Panc1 (cell line): Measurements from ENCODE around the gene IGF2R. TPM values are rescaled to one million over a fixed set of nuclear protein-coding genes. Genes with fewer than 3 reads are reported as not detected.

Source experiments
- ATAC-seq: fragments of 200-7000 bp; cut with Tn5 transposase; 2 replicates; pipeline ENCODE4 v1.9.1; 2020; ENCODE audit warnings: mild to moderate bottlenecking, moderate library complexity
- BruUV-seq: library from RNA; stranded (reverse); fragments of 400-500 nt; replicated peaks from 2 replicates; lab custom pipeline; 2021; lab: Mats Ljungman, UMichigan
- CTCF ChIA-PET: fragments of 300-600 bp; sonication (Branson Sonifier 250); formaldehyde crosslinking; loops from one replicate; lab custom pipeline; 2022; ENCODE audit warnings: antibody characterized with exemption; lab: Charles Lee
- POLR2A ChIA-PET: fragments of 300-600 bp; sonication (Branson Sonifier 250); formaldehyde crosslinking; loops from one replicate; lab custom pipeline; 2022; ENCODE audit warnings: antibody characterized with exemption; lab: Charles Lee
- DNase-seq: peaks from one replicate; pipeline ENCODE4 v3.0.0-alpha.2; 2010; ENCODE audit warnings: low read depth, low spot score
- H3K27ac ChIP-seq: 2 replicates; pipeline ENCODE4 v1.5.1; 2011; ENCODE audit warnings: mild to moderate bottlenecking, low read length, inconsistent platforms
- H3K27me3 ChIP-seq: fragments of 200-500 bp; sonication (Bioruptor generic); 2 replicates; pipeline ENCODE4 v1.6.0; 2014; ENCODE audit warnings: low read length, inconsistent platforms; ENCODE audit not compliant: control insufficient read depth, insufficient read depth
- H3K36me3 ChIP-seq: fragments of 200-500 bp; sonication (Bioruptor generic); 2 replicates; pipeline ENCODE4 v1.5.1; 2014; ENCODE audit warnings: inconsistent platforms, mild to moderate bottlenecking, low read length, moderate library complexity; ENCODE audit not compliant: control insufficient read depth, insufficient read depth
- H3K4me1 ChIP-seq: 2 replicates; pipeline ENCODE4 v1.5.1; 2011; ENCODE audit warnings: inconsistent platforms, mild to moderate bottlenecking, low read length, moderate library complexity; ENCODE audit not compliant: control insufficient read depth, insufficient read depth
- H3K4me3 ChIP-seq, 2 experiments: 2 replicates each; pipeline ENCODE4 v1.5.1; 2011 to 2012; ENCODE audit warnings: low read depth in 2 of 2, low read length in 2 of 2, mild to moderate bottlenecking in 2 of 2, inconsistent platforms in 1 of 2, moderate library complexity in 1 of 2
- H3K9me3 ChIP-seq: fragments of 200-500 bp; sonication (Bioruptor generic); 2 replicates; pipeline ENCODE4 v1.5.1; 2014; ENCODE audit warnings: low read depth, mild to moderate bottlenecking, inconsistent platforms, low read length, moderate library complexity; ENCODE audit not compliant: control insufficient read depth, insufficient read depth
- CTCF ChIP-seq: fragments of 450-650 bp; IDR thresholded peaks from 2 replicates; pipeline ENCODE4 v1.5.1; 2017; ENCODE audit warnings: mild to moderate bottlenecking
- POLR2AphosphoS5 ChIP-seq: IDR thresholded peaks from 2 replicates; pipeline ENCODE4 v1.6.1; 2012; ENCODE audit warnings: mild to moderate bottlenecking, low read depth, low read length, moderate library complexity
- REST ChIP-seq, 2 experiments: IDR thresholded peaks; 2 replicates each; pipeline ENCODE4 v1.6.1; 2011 to 2012; ENCODE audit warnings: low read depth in 2 of 2, control low read depth in 1 of 2, low read length in 1 of 2, mild to moderate bottlenecking in 1 of 2, moderate library complexity in 1 of 2; ENCODE audit not compliant: insufficient read depth in 1 of 2
- SIN3A ChIP-seq: IDR thresholded peaks from 2 replicates; pipeline ENCODE4 v1.6.1; 2012; ENCODE audit warnings: low read depth, mild to moderate bottlenecking, low read length, moderate library complexity, borderline replicate concordance; ENCODE audit not compliant: insufficient read depth
- TCF7L2 ChIP-seq: IDR thresholded peaks from 2 replicates; pipeline ENCODE4 v1.6.1; 2011; ENCODE audit warnings: mild to moderate bottlenecking, low read depth, low read length, inconsistent platforms
- in situ Hi-C: cut with HindIII; loops from 2 replicates; pipeline ENCODE4 v1.10.0; 2016; ENCODE audit warnings: low sequenced_read_pairs, low pct_unique_long_range_greater_than_20kb
- intact Hi-C: fragments of 100-400 bp; cut with micrococcal nuclease; formaldehyde crosslinking; loops from one replicate; pipeline ENCODE4 v1.10.0; 2022; ENCODE audit not compliant: unreplicated experiment
- total RNA-seq: library from RNA; stranded (reverse); gene quantifications from one replicate; pipeline ENCODE4 v1.2.1, GENCODE V29; 2021; ENCODE audit not compliant: unreplicated experiment

The IGF2R gene
- total RNA-seq, 1 experiment from 2014 or later: 163 TPM

DNA sequence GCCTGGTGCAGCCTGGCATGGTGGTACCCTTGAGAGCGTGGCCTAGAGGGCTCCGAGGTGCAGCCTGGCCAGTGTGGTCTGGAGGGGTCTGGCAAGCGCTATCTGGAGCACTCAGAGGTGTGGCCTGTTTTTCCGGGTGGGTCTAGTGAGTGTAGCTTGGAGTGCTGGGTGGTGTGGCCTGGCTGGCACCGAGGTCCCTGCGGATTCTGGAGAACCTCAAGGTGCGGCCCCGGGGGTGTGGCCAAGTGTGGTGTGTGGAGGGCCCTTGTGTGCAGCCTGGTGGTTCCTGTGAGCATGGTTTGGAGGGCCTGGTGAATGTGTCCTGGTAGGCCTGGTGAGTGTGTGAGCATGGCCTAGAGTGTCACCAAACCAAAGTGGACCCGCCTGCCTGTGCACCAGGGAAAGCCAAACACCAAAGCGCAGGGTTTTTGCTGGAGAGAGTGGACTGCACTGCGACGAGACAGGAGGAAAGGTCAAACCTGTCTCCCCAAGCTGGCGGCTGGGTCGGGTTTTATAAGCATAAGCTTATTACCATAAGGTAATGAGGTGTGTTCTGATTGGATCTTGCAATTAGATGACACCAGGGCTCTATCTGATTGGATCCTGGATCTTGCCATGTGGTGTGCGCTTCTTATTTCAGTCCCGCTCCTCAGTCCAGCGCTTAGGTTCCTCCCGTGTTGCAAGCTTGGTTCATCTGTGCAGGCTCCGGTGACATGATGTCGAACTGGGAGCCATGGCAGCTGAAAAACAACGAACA lies 35.7 kb downstream of the IGF2R start:
- CTCF ChIA-PET: no interaction called here
- Histone ChIP-seq H3K9me3 (peaks cover 6% of the 10 kb centered on the region; the same call in 1 of the 2 replicates), H3K27me3 (no peaks in the 10 kb centered on the region), H3K36me3 (peaks cover 2% of the 10 kb centered on the region; the same call in 1 of the 2 replicates), H3K4me3 (no peak overlapping the region), H3K27ac (no peak overlapping the region), H3K4me1 (no peaks in the 10 kb centered on the region)
- DNase-seq (no peak), ATAC-seq (no peak)
- in situ Hi-C loops (no loop called here), intact Hi-C loops (no loop called here)
- no TSS peak for BruUV-seq
- POLR2A ChIA-PET: no interaction called here
- TF ChIP-seq POLR2AphosphoS5: no peak
- TF ChIP-seq SIN3A: no peak
- TF ChIP-seq REST (IDR thresholded peaks at IDR 0.05; ENCODE audit: insufficient read depth in 1 of 2, low read depth in 2 of 2, low read length in 1 of 2): no peak
- no peak for TF ChIP-seq CTCF
- no peak for TF ChIP-seq TCF7L2

DNA sequence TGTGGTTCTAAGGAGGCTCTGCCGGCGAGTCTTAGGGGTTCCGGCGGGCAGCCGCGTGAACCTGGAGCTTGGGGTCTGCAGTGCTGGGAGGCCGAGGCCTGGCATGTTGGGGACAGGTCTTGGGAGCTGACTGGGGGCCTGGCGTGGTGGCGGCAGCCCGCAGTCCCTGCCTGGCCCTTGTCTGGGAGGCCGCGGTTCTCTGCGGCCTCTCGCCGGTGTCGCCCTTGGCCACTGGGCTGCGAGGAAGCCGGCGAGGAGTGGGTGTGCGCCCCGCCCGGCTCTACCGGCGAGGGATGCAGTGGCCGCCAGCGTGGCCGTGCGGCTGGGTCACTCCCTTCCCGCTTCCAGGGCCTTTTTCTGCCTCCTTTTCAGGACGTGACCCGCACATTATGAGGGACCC lies 36.3 kb downstream of the IGF2R start:
- BruUV-seq: no TSS peak
- Histone ChIP-seq H3K9me3 (peaks cover 6% of the 10 kb centered on the region; the same call in 1 of the 2 replicates), H3K4me1 (no peaks in the 10 kb centered on the region), H3K36me3 (peaks cover 3% of the 10 kb centered on the region; the same call in 1 of the 2 replicates), H3K27me3 (no peaks in the 10 kb centered on the region), H3K27ac (no peak overlapping the region), H3K4me3 (no peak overlapping the region)
- no peak for TF ChIP-seq REST (IDR thresholded peaks at IDR 0.05; ENCODE audit: insufficient read depth in 1 of 2, low read depth in 2 of 2, low read length in 1 of 2)
- no peak for TF ChIP-seq TCF7L2
- ChIA-PET POLR2A (no interaction called here), CTCF (no interaction called here)
- in situ Hi-C loops (no loop called here), intact Hi-C loops (no loop called here)
- no peak for ATAC-seq
- no peak for DNase-seq
